HepG2 (cell line): Measurements from ENCODE around the gene SLC22A5. TPM values are rescaled to one million over a fixed set of nuclear protein-coding genes. Genes with fewer than 3 reads are reported as not detected.

ENCODE experiments used
- ATAC-seq: fragments of 200-7000 bp; cut with Tn5 transposase; 3 replicates; pipeline ENCODE4 v1.9.1; 2020; ENCODE audit warnings: mild to moderate bottlenecking, moderate library complexity
- BruUV-seq: library from RNA; stranded (reverse); fragments of 400-500 nt; replicated peaks from 2 replicates; lab custom pipeline; 2021; lab: Mats Ljungman, UMichigan
- CTCF ChIA-PET: fragments of 300-600 bp; formaldehyde crosslinking; extraction: SDS; loops from one replicate; lab custom pipeline; 2021; ENCODE audit warnings: low total read pairs, inconsistent platforms, low intra/inter-chr PET ratio; lab: Yijun Ruan, JAX
- POLR2A ChIA-PET: fragments of 350-600 bp; sonication (Branson Sonifier 250); formaldehyde crosslinking; loops from one replicate; lab custom pipeline; 2020; ENCODE audit warnings: antibody characterized with exemption, inconsistent platforms; lab: Yijun Ruan, JAX
- DNase-seq: peaks from one replicate; pipeline ENCODE4 v3.0.0-alpha.2; 2015; ENCODE audit warnings: low spot score
- FAIRE-seq: peaks from 3 replicates; lab custom pipeline; 2011; peaks lifted over from hg19 to GRCh38; lab: Jason Lieb, UNC
- H2AFZ ChIP-seq: one replicate; pipeline ENCODE4 v1.6.1; 2011; ENCODE audit warnings: low read length, inconsistent platforms
- H3K27ac ChIP-seq: fragments of 300-600 bp; 3 replicates; pipeline ENCODE4 v1.8.0; 2011; ENCODE audit warnings: mixed run types, mild to moderate bottlenecking, mixed read lengths, low read length, inconsistent platforms; ENCODE audit not compliant: insufficient read depth; ENCODE audit errors: extremely low read length
- H3K27me3 ChIP-seq, 2 experiments: fragments of 200-600 bp in 1 of 2; 2 replicates in 1 of 2; 3 replicates in 1 of 2; pipeline versions ENCODE4 v1.6.0 to v1.8.0; 2011; ENCODE audit warnings: low read length in 2 of 2, mild to moderate bottlenecking in 2 of 2, moderate library complexity in 2 of 2, inconsistent platforms in 1 of 2; ENCODE audit not compliant: insufficient read depth in 2 of 2, control insufficient read depth in 1 of 2
- H3K36me3 ChIP-seq, 2 experiments: fragments of 200-600 bp in 1 of 2; replicated peaks in 1 of 2; 2 replicates in 1 of 2; 3 replicates in 1 of 2; pipeline versions ENCODE4 v1.5.1 to v1.8.0; 2011; ENCODE audit warnings: low read length in 2 of 2, inconsistent platforms in 1 of 2; ENCODE audit not compliant: insufficient read depth in 2 of 2, control insufficient read depth in 1 of 2
- H3K4me1 ChIP-seq: 2 replicates; pipeline ENCODE4 v1.5.1; 2012; ENCODE audit warnings: low read length, inconsistent platforms; ENCODE audit not compliant: insufficient read depth
- H3K4me2 ChIP-seq: 2 replicates; pipeline ENCODE4 v1.6.0; 2011; ENCODE audit warnings: low read depth, low read length, inconsistent platforms
- H3K4me3 ChIP-seq, 3 experiments: fragments of 200-600 bp in 1 of 3; sonication (generic), shearing (Covaris generic) in 1 of 3; replicated peaks in 1 of 3; 2 replicates each; pipeline ENCODE4 v1.5.1; 2011 to 2016; ENCODE audit warnings: low read length in 3 of 3, inconsistent platforms in 2 of 3, low read depth in 2 of 3, mild to moderate bottlenecking in 2 of 3, control low read depth in 1 of 3, mixed read lengths in 1 of 3; ENCODE audit not compliant: insufficient read depth in 1 of 3
- H3K79me2 ChIP-seq: one replicate; pipeline ENCODE4 v1.6.1; 2011; ENCODE audit warnings: low read length, inconsistent platforms; ENCODE audit not compliant: insufficient read depth
- H3K9ac ChIP-seq: 2 replicates; pipeline ENCODE4 v1.6.0; 2011; ENCODE audit warnings: mild to moderate bottlenecking, low read depth, low read length, inconsistent platforms; ENCODE audit not compliant: insufficient read depth
- H3K9me3 ChIP-seq: 2 replicates; pipeline ENCODE4 v1.5.1; 2012; ENCODE audit warnings: mild to moderate bottlenecking, low read length
- H4K20me1 ChIP-seq: 2 replicates; pipeline ENCODE4 v1.6.0; 2011; ENCODE audit warnings: inconsistent platforms, mild to moderate bottlenecking, low read length, moderate library complexity; ENCODE audit not compliant: insufficient read depth
- ARNT2 ChIP-seq: sonication (generic); formaldehyde crosslinking; IDR thresholded peaks from 2 replicates; pipeline ENCODE4 v1.8.0; 2022; ENCODE audit warnings: mild to moderate bottlenecking, low read depth, missing genetic modification reagents, moderate library complexity
- BORCS8-MEF2B ChIP-seq: sonication (generic); formaldehyde crosslinking; IDR thresholded peaks from 2 replicates; pipeline ENCODE4 v1.8.0; 2022; ENCODE audit warnings: mild to moderate bottlenecking, missing genetic modification reagents
- BRCA1 ChIP-seq: sonication (generic); formaldehyde crosslinking; IDR thresholded peaks from 2 replicates; pipeline ENCODE4 v1.4.0; 2020; ENCODE audit warnings: missing genetic modification reagents
- ETV5 ChIP-seq: IDR thresholded peaks from 2 replicates; pipeline ENCODE4 v1.6.1; 2018; ENCODE audit warnings: missing biosample characterization, missing genetic modification reagents, inconsistent platforms, borderline replicate concordance
- FOXA3 ChIP-seq: IDR thresholded peaks from 2 replicates; pipeline ENCODE4 v1.6.1; 2016; ENCODE audit warnings: missing genetic modification reagents, missing compliant biosample characterization
- GTF3A ChIP-seq: sonication (generic); formaldehyde crosslinking; conservative IDR thresholded peaks from 2 replicates; pipeline ENCODE4 v1.4.0; 2020; ENCODE audit warnings: mild to moderate bottlenecking, missing genetic modification reagents
- HIVEP1 ChIP-seq: sonication (generic); formaldehyde crosslinking; IDR thresholded peaks from 2 replicates; pipeline ENCODE4 v1.4.0; 2020; ENCODE audit warnings: mild to moderate bottlenecking, missing genetic modification reagents
- HNRNPK ChIP-seq: fragments of 200-400 bp; formaldehyde crosslinking; IDR thresholded peaks from 2 replicates; pipeline ENCODE4 v1.6.1; 2018; ENCODE audit warnings: low read length, low read depth, moderate library complexity, mild to moderate bottlenecking; ENCODE audit not compliant: poor library complexity, severe bottlenecking
- MIER2 ChIP-seq: IDR thresholded peaks from 2 replicates; pipeline ENCODE4 v1.6.1; 2016; ENCODE audit warnings: missing biosample characterization, missing genetic modification reagents
- NR2C2 ChIP-seq: sonication (generic); formaldehyde crosslinking; IDR thresholded peaks from 2 replicates; pipeline ENCODE4 v1.4.0; 2020; ENCODE audit warnings: missing genetic modification reagents, mild to moderate bottlenecking, moderate library complexity, borderline replicate concordance
- RAD51 ChIP-seq: fragments of 450-650 bp; IDR thresholded peaks from 2 replicates; pipeline ENCODE4 v1.6.1; 2016; ENCODE audit warnings: borderline replicate concordance
- ZNF253 ChIP-seq: sonication (generic); formaldehyde crosslinking; IDR thresholded peaks from 2 replicates; pipeline ENCODE4 v1.8.0; 2022; ENCODE audit warnings: mild to moderate bottlenecking, missing genetic modification reagents, borderline replicate concordance
- ZNF510 ChIP-seq: sonication (generic); formaldehyde crosslinking; IDR thresholded peaks from 2 replicates; pipeline ENCODE4 v1.4.0; 2020; ENCODE audit warnings: low read depth, mild to moderate bottlenecking, missing genetic modification reagents
- ZNF550 ChIP-seq: sonication (generic); formaldehyde crosslinking; IDR thresholded peaks from 2 replicates; pipeline ENCODE4 v1.4.0; 2020; ENCODE audit warnings: mild to moderate bottlenecking, missing genetic modification reagents, borderline replicate concordance
- ZNF780A ChIP-seq: sonication (generic); formaldehyde crosslinking; IDR thresholded peaks from 2 replicates; pipeline ENCODE4 v1.8.0; 2022; ENCODE audit warnings: mild to moderate bottlenecking, missing genetic modification reagents, moderate library complexity
- WGBS: methylation state at CpG from one replicate; pipeline ENCODE4 v1.1.6; 2017; ENCODE audit warnings: low lambda C conversion rate; 5-methylcytosine and 5-hydroxymethylcytosine counted together
- in situ Hi-C: cut with HindIII; loops from 2 replicates; pipeline ENCODE4 v1.10.0; 2017; ENCODE audit warnings: low pct_unique_long_range_greater_than_20kb; ENCODE audit not compliant: extremely low pct_ligation_motif_present
- intact Hi-C: fragments of 100-400 bp; cut with micrococcal nuclease; formaldehyde crosslinking; loops from one replicate; pipeline ENCODE4 v1.10.0; 2022; ENCODE audit not compliant: unreplicated experiment
- polyA plus RNA-seq, 8 experiments: library from polyadenylated mRNA; depleted of rRNA in 3 of 8; stranded (reverse) in 7 of 8; unstranded in 1 of 8; fragments of >200 nt; fragmentation: Illumina TruSeq in 4 of 8; extraction: Trizol in 4 of 8; gene quantifications; 2 replicates each; pipeline versions ENCODE4 v1.2.1 to v1.2.3, GENCODE V29; 2011 to 2016; ENCODE audit warnings: low read depth in 4 of 8, missing spikeins in 1 of 8, mixed read lengths in 1 of 8; ENCODE audit not compliant: insufficient read depth in 1 of 8
- total RNA-seq, 5 experiments: library from RNA; depleted of rRNA; stranded (reverse); fragments of >200 nt; fragmentation: Illumina TruSeq; extraction: Trizol; gene quantifications; 2 replicates each; pipeline ENCODE4 v1.2.3, GENCODE V29; 2016; ENCODE audit warnings: low read depth in 1 of 5
- TF ChIP-seq, protein P1 (sequence below): sonication (generic); formaldehyde crosslinking; IDR thresholded peaks from 2 replicates; pipeline ENCODE4 v1.9.0; 2021; ENCODE audit warnings: missing genetic modification reagents, borderline replicate concordance
- TF ChIP-seq, protein P2 (sequence below): IDR thresholded peaks from 2 replicates; pipeline ENCODE4 v1.6.1; 2012; ENCODE audit warnings: inconsistent platforms
- TF ChIP-seq, protein P3 (sequence below): IDR thresholded peaks from 2 replicates; pipeline ENCODE4 v1.6.1; 2016; ENCODE audit warnings: missing compliant biosample characterization, missing genetic modification reagents, borderline replicate concordance
- TF ChIP-seq, protein P4 (sequence below): IDR thresholded peaks from 2 replicates; pipeline ENCODE4 v1.6.1; 2016; ENCODE audit warnings: missing compliant biosample characterization, missing genetic modification reagents, borderline replicate concordance

SLC22A5 gene
- total and polyA plus RNA-seq, 2 of the 13 experiments (the other 11 are each of a cell fraction or from before 2014, with no cell fraction given) = 7.1 to 15.1 TPM

GRCh38 chr5:132422720-132423437 lies 53.4 kb downstream of the SLC22A5 start:
- DNase-seq = peak; percentile 81
- Histone ChIP-seq H3K36me3 (no peaks in the 10 kb centered on the region; a peak in 1 of 5 replicates), H3K4me3 (no peak overlapping the region; a peak in 1 of 6 replicates), H2AFZ (no peak overlapping the region), H3K9me3 (no peaks in the 10 kb centered on the region), H3K4me1 (peaks cover 66% of the 10 kb centered on the region), H3K27me3 (no peaks in the 10 kb centered on the region), H3K27ac (peak overlapping the region; percentile 68), H4K20me1 (no peaks in the 10 kb centered on the region), H3K79me2 (no peaks in the 10 kb centered on the region), H3K9ac (peak overlapping the region; percentile 40), H3K4me2 (peak overlapping the region; percentile 46)
- in situ Hi-C loops (loop anchor here (10.0 kb wide), 1 partner anchor 72 kb away; the partner anchor contains the start of gene IRF1), intact Hi-C loops (no loop called here)
- ChIA-PET CTCF (no interaction called here), POLR2A (interaction anchor here (0.6 to 6.7 kb wide), 11 partner anchors 9 to 129 kb away, joined by 3 to 86 read pairs (median 7); partner anchors contain the start of genes IRF1 and SLC22A4)
- FAIRE-seq = peak; percentile 92
- peak; percentile 82 for ATAC-seq
- 14% methylated on average over 5 of the region's 5 CpGs for WGBS
- TSS peak; percentile 68 for BruUV-seq
- TF ChIP-seq ARNT2 (CRISPR knock-in tag) (no peak), ZNF510 (no peak), ZNF253 (no peak), NR2C2 (CRISPR knock-in tag) (peak; percentile 58; the same call in 1 of the 2 replicates), ETV5 (CRISPR knock-in tag) (0 out of 2 replicates have a peak, but pooled peaks have one; percentile 28), RAD51 (no peak), MIER2 (CRISPR knock-in tag) (no peak), HIVEP1 (no peak), ZNF550 (no peak), FOXA3 (CRISPR knock-in tag) (peak; percentile 57), ZNF780A (CRISPR knock-in tag) (no peak), HNRNPK (no peak), BORCS8-MEF2B (no peak), GTF3A (no peak), BRCA1 (CRISPR knock-in tag) (no peak)
- TF ChIP-seq, protein P1, sequence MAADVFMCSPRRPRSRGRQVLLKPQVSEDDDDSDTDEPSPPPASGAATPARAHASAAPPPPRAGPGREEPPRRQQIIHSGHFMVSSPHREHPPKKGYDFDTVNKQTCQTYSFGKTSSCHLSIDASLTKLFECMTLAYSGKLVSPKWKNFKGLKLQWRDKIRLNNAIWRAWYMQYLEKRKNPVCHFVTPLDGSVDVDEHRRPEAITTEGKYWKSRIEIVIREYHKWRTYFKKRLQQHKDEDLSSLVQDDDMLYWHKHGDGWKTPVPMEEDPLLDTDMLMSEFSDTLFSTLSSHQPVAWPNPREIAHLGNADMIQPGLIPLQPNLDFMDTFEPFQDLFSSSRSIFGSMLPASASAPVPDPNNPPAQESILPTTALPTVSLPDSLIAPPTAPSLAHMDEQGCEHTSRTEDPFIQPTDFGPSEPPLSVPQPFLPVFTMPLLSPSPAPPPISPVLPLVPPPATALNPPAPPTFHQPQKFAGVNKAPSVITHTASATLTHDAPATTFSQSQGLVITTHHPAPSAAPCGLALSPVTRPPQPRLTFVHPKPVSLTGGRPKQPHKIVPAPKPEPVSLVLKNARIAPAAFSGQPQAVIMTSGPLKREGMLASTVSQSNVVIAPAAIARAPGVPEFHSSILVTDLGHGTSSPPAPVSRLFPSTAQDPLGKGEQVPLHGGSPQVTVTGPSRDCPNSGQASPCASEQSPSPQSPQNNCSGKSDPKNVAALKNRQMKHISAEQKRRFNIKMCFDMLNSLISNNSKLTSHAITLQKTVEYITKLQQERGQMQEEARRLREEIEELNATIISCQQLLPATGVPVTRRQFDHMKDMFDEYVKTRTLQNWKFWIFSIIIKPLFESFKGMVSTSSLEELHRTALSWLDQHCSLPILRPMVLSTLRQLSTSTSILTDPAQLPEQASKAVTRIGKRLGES (CRISPR knock-in tag) = no peak
- TF ChIP-seq, protein P2, sequence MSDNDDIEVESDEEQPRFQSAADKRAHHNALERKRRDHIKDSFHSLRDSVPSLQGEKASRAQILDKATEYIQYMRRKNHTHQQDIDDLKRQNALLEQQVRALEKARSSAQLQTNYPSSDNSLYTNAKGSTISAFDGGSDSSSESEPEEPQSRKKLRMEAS = peak; percentile 58
- TF ChIP-seq, protein P3, sequence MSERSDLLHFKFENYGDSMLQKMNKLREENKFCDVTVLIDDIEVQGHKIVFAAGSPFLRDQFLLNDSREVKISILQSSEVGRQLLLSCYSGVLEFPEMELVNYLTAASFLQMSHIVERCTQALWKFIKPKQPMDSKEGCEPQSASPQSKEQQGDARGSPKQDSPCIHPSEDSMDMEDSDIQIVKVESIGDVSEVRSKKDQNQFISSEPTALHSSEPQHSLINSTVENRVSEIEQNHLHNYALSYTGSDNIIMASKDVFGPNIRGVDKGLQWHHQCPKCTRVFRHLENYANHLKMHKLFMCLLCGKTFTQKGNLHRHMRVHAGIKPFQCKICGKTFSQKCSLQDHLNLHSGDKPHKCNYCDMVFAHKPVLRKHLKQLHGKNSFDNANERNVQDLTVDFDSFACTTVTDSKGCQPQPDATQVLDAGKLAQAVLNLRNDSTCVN (CRISPR knock-in tag) = 0 out of 2 replicates have a peak, but pooled peaks have one; percentile 25
- TF ChIP-seq, protein P4, sequence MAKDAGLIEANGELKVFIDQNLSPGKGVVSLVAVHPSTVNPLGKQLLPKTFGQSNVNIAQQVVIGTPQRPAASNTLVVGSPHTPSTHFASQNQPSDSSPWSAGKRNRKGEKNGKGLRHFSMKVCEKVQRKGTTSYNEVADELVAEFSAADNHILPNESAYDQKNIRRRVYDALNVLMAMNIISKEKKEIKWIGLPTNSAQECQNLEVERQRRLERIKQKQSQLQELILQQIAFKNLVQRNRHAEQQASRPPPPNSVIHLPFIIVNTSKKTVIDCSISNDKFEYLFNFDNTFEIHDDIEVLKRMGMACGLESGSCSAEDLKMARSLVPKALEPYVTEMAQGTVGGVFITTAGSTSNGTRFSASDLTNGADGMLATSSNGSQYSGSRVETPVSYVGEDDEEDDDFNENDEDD = no peak
